WI38 (cell line): ENCODE results near the gene PTH1R.

ENCODE experiments used
- H3K4me3 ChIP-seq: 2 replicates; pipeline ENCODE4 v1.5.1; 2011; ENCODE audit warnings: low read depth, mild to moderate bottlenecking, control low read depth, low read length
- CTCF ChIP-seq: IDR thresholded peaks from 2 replicates; pipeline ENCODE4 v1.5.1; 2012; ENCODE audit warnings: low read depth, mild to moderate bottlenecking, control low read depth, low read length

Gene PTH1R

DNA sequence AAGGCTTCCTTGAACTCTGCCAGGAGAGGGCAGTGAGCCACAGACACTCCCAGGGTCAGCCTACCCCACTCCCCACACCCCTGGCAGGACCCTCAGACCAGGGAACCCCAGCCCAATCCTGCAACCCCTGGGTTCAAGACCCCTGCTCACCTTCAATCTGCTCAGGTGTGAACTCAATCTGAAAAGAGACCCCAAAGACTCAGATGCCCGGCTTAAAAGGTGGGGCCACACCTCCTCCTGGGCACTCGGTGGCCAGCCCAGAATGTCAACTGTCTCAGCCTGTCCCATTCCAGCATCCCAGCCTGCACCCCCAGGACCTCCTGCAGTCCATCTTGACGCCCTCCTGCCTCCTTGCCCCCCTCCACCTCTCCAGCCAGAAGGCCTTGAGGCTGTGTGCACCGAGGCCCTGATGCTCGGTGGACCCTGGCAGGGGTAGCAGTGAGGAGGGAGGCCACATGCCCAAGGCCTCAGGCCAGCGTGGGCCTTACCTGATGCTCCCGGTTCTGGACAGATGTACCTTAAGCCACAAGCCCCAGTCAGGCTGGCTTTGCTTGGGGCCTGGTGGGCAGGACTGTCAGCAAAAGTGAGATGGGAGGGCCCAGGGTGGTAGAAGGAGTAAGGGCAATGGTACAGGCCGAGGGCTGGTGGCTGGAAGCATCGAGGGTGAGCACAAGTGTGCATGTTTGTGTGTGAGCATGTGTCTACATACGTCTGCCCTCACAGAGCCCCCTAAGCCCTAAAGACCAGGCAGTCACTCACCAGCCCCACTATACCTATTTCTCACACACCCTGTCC, 16.5 kb upstream of the PTH1R start:
- no peak overlapping the region for H3K4me3 ChIP-seq
- TF ChIP-seq CTCF, result no peak

DNA sequence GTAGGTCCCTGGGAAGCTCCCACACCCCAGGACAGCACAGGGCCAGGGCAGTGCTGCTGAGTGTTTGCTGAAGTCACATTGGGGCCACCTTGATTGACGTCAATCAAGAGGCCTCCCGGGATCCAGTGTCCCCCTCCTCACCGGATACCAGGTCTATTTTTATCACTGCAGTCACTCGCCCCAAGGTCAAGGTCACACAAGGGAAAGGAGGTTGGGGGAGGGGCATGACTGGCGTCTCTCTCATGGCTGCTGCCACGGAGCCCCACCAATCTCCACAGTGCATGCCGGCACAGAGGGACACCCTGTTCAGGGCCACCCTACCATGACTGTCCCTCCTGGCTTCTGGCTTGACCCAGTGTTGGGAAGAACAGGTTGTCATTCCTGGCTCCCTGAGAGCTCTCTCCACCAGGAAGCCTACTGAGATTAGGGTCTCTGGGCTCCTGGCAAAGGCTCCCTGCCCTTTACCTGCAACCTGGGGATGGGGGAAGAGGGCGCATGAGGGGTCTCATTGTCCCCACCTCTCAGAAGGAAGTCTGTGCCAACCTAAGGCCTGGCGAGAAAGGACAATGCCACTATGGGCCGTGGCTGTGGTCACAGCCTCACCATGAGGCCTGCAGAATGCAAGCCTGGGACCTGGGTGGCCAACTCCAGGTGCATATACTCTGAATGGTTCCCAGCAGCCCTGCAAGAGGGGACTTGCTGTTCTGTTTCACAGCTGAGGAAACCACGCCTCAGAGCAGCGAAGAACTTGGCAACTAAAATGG, 15.7 kb upstream of the PTH1R start:
- no peak for TF ChIP-seq CTCF
- no peak overlapping the region for H3K4me3 ChIP-seq

DNA sequence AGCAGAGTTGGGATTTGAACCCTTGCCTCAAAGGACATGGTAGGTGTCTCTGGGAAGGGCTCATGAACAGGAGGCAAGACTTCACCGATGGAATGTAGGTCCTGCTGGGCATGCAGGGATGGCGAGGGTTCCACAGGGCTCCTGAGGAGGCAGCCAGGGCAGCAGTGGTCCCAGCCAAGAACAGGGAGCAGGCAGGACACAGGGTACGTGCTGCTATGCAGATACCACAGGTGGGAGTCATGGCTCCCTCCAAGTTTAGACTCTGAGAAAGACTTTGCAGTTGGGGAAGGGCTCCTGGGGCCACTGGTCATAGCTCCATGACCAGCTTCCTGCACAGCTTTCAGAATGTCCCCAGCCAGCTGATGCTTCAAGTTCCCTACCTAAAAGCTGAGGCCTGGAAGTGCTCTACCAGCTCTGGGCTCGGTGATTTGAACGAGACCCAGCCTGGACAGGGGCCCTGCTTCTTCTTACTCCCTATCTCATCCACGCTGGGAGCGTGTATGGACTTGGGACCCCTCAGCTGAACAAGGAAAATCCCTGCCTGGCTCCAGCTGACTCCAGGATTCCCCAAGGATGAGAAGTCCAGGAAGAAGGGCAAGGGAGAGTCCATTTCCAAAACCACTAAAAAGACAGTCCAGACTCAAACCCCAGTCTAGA, 15.0 kb upstream of the PTH1R start:
- TF ChIP-seq CTCF, result no peak

GRCh38 chr3:46863261-46863782, 14.2 kb upstream of the PTH1R start, which contains the start of gene MYL3:
Gene MYL3 (minus strand): TSS chr3:46863444. CDS start chr3:46863390, 54 bp downstream.
- no peak within 1 kb of the TSS for H3K4me3 ChIP-seq
- TF ChIP-seq CTCF, result no peak

More for the DNA sequence above, 15.0 kb upstream of the PTH1R start:
- no peak overlapping the region for H3K4me3 ChIP-seq

DNA sequence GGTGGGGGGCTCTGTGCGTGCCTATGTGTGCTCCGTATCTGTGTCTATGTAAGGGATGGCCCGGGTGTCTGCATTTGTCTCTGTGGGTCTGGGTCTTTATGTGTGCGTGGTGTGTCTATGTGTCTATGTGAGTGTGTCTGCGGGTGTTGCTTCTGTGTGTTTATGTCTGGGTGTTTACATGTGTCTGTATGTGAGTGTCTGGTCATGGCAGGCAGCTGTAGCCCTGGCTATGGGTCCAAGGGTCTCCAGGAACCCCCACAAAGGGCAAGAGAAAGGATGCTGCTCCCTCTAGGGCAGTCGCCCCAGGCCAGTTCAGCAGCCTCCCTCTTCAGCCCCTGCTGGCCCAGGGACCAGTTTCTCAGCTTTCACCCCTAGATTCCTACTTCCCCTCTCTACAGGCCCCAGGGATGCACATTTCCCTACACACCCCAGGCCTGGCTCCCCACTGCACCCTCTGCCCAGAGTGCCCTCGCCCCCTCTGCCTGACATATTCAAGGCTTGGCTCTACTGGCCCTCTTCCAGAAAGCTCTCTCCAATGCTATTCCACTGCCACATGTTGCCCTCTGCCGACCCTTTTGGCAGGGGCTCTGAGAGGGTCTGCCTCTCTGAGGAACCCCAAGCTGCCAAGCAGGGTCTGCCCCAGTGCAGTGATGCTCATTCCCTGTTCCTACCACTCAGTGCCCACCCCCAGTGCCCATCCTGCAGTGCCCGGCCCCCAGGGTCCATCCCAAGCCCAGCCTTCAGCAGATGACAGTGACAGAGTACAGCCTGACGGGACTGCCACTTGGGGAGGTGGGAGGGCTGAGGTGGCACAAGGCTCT, 13.2 kb upstream of the PTH1R start:
- no peak overlapping the region for H3K4me3 ChIP-seq

DNA sequence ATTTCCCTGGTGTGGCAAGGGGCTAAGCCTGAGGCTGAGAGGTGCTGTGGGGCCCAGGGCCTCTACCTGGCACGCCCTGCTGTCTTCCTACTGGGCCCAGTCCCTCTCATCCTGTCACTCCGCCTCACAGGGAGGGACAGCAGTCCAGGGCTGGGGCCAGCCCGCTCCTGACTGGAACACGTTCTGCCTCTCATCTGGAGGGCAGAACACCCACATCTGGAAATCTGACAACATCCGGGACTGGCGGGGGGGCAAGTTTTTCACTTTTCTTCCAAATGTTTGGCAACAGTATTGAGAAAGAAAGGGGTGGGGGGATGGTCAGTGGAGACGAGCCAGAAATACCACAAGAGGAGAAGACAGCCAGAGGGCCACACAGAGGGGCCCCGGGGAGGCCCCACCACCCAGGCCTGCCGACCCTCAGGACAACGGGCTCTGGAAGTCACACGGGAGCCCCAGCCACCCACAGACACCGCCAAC, 12.5 kb upstream of the PTH1R start:
- TF ChIP-seq CTCF, result no peak
- H3K4me3 ChIP-seq, result no peak overlapping the region

More for the DNA sequence above, 13.2 kb upstream of the PTH1R start:
- no peak for TF ChIP-seq CTCF
